AG04450 (cell line): Measurements from ENCODE around the gene TRAF3. TPM values are rescaled to one million over a fixed set of nuclear protein-coding genes. Genes with fewer than 3 reads are reported as not detected.

Experiments
- CTCF ChIA-PET: fragments of 300-600, 350-600 bp; formaldehyde crosslinking; extraction: SDS; loops from one replicate; lab custom pipeline; 2022; ENCODE audit warnings: antibody characterized with exemption, inconsistent platforms; lab: Charles Lee
- POLR2A ChIA-PET: fragments of 350-600 bp; formaldehyde crosslinking; extraction: SDS; loops from one replicate; lab custom pipeline; 2021; ENCODE audit warnings: antibody characterized with exemption, inconsistent platforms; lab: Yijun Ruan, JAX
- DNase-seq: peaks from one replicate; pipeline ENCODE4 v3.0.0-alpha.2; 2011; ENCODE audit warnings: low read depth, low spot score
- H3K27ac ChIP-seq: one replicate; pipeline ENCODE4 v1.5.1; 2012; ENCODE audit warnings: low read depth, low read length, control low read depth
- H3K27me3 ChIP-seq: one replicate; pipeline ENCODE4 v1.6.0; 2012; ENCODE audit warnings: low read length; ENCODE audit not compliant: control insufficient read depth, insufficient read depth
- H3K4me3 ChIP-seq: 2 replicates; pipeline ENCODE4 v1.5.1; 2011; ENCODE audit warnings: mild to moderate bottlenecking, low read depth, low read length, control low read depth
- H3K9me3 ChIP-seq: 2 replicates; pipeline ENCODE4 v1.5.1; 2012; ENCODE audit warnings: low read length; ENCODE audit not compliant: control insufficient read depth, insufficient read depth
- CTCF ChIP-seq: IDR thresholded peaks from 2 replicates; pipeline ENCODE4 v1.5.1; 2011; ENCODE audit warnings: low read depth, low read length, control low read depth, inconsistent platforms
- polyA plus RNA-seq: library from polyadenylated mRNA; depleted of rRNA; stranded (reverse); fragments of >200 nt; gene quantifications from 2 replicates; pipeline ENCODE4 v1.2.3, GENCODE V29; 2011

The TRAF3 gene
- polyA plus RNA-seq, 1 experiment = 24.9 TPM

- no peak overlapping the region for H3K4me3 ChIP-seq
- ChIA-PET POLR2A (no interaction called here), CTCF (no interaction called here)
- DNase-seq = no peak
- no peak for TF ChIP-seq CTCF
- peak overlapping the region; percentile 11 for H3K27ac ChIP-seq
- no peaks in the 10 kb centered on the region for H3K9me3 ChIP-seq
- H3K27me3 ChIP-seq = no peaks in the 10 kb centered on the region
Measured at GRCh38 chr14:102870246-102870645, 93.0 kb downstream of the TRAF3 start.

DNA sequence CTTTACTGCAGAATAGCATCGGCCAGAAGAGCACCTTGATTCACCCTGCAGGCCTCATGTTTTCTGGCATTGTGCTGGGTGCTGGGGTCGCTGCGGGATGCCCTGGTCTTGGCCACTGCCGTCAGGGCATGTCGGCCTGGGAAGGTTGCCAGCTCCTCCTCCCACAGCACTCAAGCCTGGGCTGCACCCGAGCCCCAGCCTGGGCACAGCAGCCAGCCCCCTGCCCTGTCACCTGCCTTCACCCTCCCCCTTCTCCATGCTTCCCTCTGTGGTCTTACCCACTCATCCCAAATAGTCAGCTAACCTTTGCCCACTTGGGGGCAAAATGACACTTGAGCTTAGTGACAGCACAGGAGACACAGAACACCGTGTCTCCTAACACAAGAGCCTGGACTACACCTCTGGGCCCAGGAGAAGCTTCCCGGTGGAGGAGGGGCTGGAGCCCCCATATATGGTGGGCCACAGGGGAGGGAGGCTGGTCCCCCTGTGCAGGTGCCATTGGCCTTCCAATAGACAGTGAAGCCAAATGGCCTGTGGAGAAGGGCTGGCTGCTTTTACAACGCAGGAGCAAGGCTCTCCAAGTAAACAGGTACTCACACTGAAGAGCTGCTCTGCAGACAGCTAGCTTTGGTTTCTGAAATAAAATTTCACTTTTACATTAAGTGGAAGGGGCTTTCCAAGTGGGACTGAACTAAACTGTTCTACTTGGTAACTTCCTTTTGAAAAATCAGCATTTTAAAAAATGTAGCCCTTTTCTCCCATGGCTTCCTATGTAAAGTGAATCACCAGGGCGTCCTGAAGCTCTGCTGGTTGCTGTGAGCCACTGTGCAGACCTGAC lies 94.0 kb downstream of the TRAF3 start:
- POLR2A ChIA-PET = no interaction called here
- CTCF ChIA-PET = no interaction called here
- Histone ChIP-seq H3K27me3 (no peaks in the 10 kb centered on the region), H3K9me3 (no peaks in the 10 kb centered on the region), H3K27ac (no peak overlapping the region), H3K4me3 (no peak overlapping the region)
- DNase-seq = no peak
- TF ChIP-seq CTCF = no peak

DNA sequence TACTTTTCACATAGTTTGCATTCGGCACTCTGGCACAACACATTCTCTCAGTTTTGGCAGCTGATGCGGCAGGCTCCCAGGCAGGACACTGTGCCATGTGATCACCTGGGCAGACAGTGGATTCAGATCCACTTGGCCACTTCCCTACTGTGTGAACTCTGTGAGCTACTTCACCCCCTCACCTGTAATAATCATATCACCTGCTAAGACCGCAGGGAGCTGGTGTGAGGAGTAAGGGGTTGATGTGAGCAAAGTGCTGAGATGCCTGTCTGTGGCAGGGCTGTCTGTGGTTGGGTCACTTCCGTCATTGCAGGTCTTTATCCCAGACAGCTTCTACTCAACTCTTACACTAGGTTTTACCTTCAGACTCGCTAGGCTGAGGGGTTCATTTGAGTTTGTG lies 94.8 kb downstream of the TRAF3 start:
- Histone ChIP-seq H3K4me3 (no peak overlapping the region), H3K9me3 (no peaks in the 10 kb centered on the region), H3K27me3 (no peaks in the 10 kb centered on the region), H3K27ac (no peak overlapping the region)
- DNase-seq = no peak
- ChIA-PET CTCF (no interaction called here), POLR2A (no interaction called here)
- no peak for TF ChIP-seq CTCF

GRCh38 chr14:102873131-102873530 lies 95.9 kb downstream of the TRAF3 start:
- no peak for TF ChIP-seq CTCF
- POLR2A ChIA-PET = no interaction called here
- H3K27me3 ChIP-seq = no peaks in the 10 kb centered on the region

DNA sequence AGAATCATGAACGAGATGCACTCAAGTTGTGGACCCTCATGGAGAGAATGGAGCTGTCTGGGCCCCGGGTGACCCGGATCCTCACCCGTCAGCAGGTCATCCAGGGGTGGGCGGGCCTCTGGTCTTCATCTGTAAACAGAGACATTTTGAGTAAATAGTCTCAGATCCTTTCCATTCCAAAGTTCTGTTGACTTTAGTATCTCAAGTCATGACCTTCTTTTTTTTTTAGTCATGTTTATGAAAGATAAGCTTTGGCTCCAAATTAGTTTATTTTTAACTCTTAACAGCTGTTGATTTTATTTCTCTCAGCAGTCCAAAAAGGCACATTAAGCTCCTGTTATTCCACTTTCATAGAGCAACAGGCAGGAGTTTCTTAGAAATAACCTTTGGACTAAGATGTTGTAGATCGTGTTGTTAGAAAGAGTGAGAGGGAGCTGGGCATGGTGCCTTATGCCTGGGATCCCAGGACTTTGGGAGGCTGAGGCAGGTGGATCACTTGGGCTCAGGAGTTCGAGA lies 96.4 kb downstream of the TRAF3 start:
- ChIA-PET POLR2A (interaction anchor here (0.7 kb wide), 1 partner anchor 590 kb away, joined by 4 read pairs; no protein-coding TSS in a partner anchor), CTCF (no interaction called here)
- Histone ChIP-seq H3K9me3 (no peaks in the 10 kb centered on the region), H3K4me3 (no peak overlapping the region), H3K27ac (no peak overlapping the region), H3K27me3 (no peaks in the 10 kb centered on the region)
- TF ChIP-seq CTCF = no peak
- no peak for DNase-seq

More at GRCh38 chr14:102873131-102873530, 95.9 kb downstream of the TRAF3 start:
- DNase-seq = no peak
- Histone ChIP-seq H3K27ac (no peak overlapping the region), H3K4me3 (no peak overlapping the region), H3K9me3 (no peaks in the 10 kb centered on the region)
- CTCF ChIA-PET = no interaction called here
